GM12878 (cell line): ENCODE data around the gene PRR35. TPM values are rescaled to one million over a fixed set of nuclear protein-coding genes. Genes with fewer than 3 reads are reported as not detected.

Source experiments
- ATAC-seq: fragments of 200-7000 bp; cut with Tn5 transposase; 3 replicates; pipeline ENCODE4 v1.9.1; 2020; ENCODE audit warnings: mild to moderate bottlenecking, moderate library complexity
- BruUV-seq: library from RNA; stranded (reverse); fragments of 400-500 nt; replicated peaks from 2 replicates; lab custom pipeline; 2021; lab: Mats Ljungman, UMichigan
- CTCF ChIA-PET: fragments of 300-600 bp; sonication (Branson Sonifier 250); formaldehyde crosslinking; extraction: SDS; loops from one replicate; lab custom pipeline; 2021; ENCODE audit warnings: inconsistent platforms; lab: Yijun Ruan, JAX
- POLR2A ChIA-PET: fragments of 350-600 bp; formaldehyde crosslinking; extraction: SDS; loops from one replicate; lab custom pipeline; 2021; ENCODE audit warnings: inconsistent platforms; lab: Charles Lee
- RAD21 ChIA-PET: fragments of 300-600 bp; sonication (Branson Sonifier 250); formaldehyde crosslinking; loops from one replicate; lab custom pipeline; 2023; ENCODE audit warnings: antibody characterized with exemption; ENCODE audit not compliant: unreplicated experiment; lab: Charles Lee
- SMC1A ChIA-PET: fragments of 300-600 bp; sonication (Branson Sonifier 250); formaldehyde crosslinking; loops from one replicate; lab custom pipeline; 2023; ENCODE audit not compliant: unreplicated experiment, uncharacterized antibody; lab: Charles Lee
- DNase-seq: peaks from one replicate; pipeline ENCODE4 v3.0.0-alpha.2; 2011; ENCODE audit warnings: low read depth, low spot score
- FAIRE-seq: peaks from 3 replicates; lab custom pipeline; 2011; peaks lifted over from hg19 to GRCh38; lab: Jason Lieb, UNC
- H2AFZ ChIP-seq: 2 replicates; pipeline ENCODE4 v1.6.0; 2011; ENCODE audit warnings: low read depth, low read length, control low read depth; ENCODE audit not compliant: control insufficient read depth
- H3K27ac ChIP-seq: 2 replicates; pipeline ENCODE4 v1.5.1; 2011; ENCODE audit warnings: control low read depth; ENCODE audit not compliant: control insufficient read depth, insufficient read depth
- H3K27me3 ChIP-seq, 2 experiments: replicated peaks in 1 of 2; 2 replicates each; pipeline versions ENCODE4 v1.6.0 to v1.6.1; 2011; ENCODE audit warnings: low read length in 1 of 2; ENCODE audit not compliant: control insufficient read depth in 2 of 2, insufficient read depth in 2 of 2
- H3K36me3 ChIP-seq, 2 experiments: 2 replicates each; pipeline ENCODE4 v1.5.1; 2011; ENCODE audit warnings: low read length in 1 of 2; ENCODE audit not compliant: control insufficient read depth in 2 of 2, insufficient read depth in 2 of 2
- H3K4me1 ChIP-seq: 2 replicates; pipeline ENCODE4 v1.6.1; 2011; ENCODE audit warnings: mild to moderate bottlenecking, low read length, moderate library complexity, mixed read lengths; ENCODE audit not compliant: control insufficient read depth, insufficient read depth
- H3K4me2 ChIP-seq: 2 replicates; pipeline ENCODE4 v1.6.0; 2011; ENCODE audit warnings: control low read depth; ENCODE audit not compliant: control insufficient read depth, insufficient read depth
- H3K4me3 ChIP-seq: fragments of 200-600 bp; sonication (generic); 2 replicates; pipeline ENCODE4 v1.5.1; 2016
- H3K79me2 ChIP-seq: 2 replicates; pipeline ENCODE4 v1.6.0; 2011; ENCODE audit warnings: low read length; ENCODE audit not compliant: control insufficient read depth, insufficient read depth
- H3K9ac ChIP-seq: 2 replicates; pipeline ENCODE4 v1.8.0; 2011; ENCODE audit warnings: low read length, control low read depth, mixed read lengths; ENCODE audit not compliant: control insufficient read depth, insufficient read depth
- H3K9me3 ChIP-seq: replicated peaks from 3 replicates; pipeline ENCODE4 v1.5.1; 2011; ENCODE audit warnings: mild to moderate bottlenecking, low read length; ENCODE audit not compliant: control insufficient read depth, insufficient read depth
- H4K20me1 ChIP-seq: 2 replicates; pipeline ENCODE4 v1.6.0; 2011; ENCODE audit not compliant: control insufficient read depth, insufficient read depth
- BACH1 ChIP-seq: fragments of 450-650 bp; IDR thresholded peaks from 2 replicates; pipeline ENCODE4 v1.6.1; 2017; ENCODE audit warnings: mild to moderate bottlenecking, borderline replicate concordance
- CBX3 ChIP-seq: fragments of 200-600 bp; sonication (generic); IDR thresholded peaks from 2 replicates; pipeline ENCODE4 v1.6.1; 2016; ENCODE audit warnings: low read depth, borderline replicate concordance
- MYC ChIP-seq: IDR thresholded peaks from 2 replicates; pipeline ENCODE4 v1.6.1; 2011; ENCODE audit warnings: mild to moderate bottlenecking, low read length, moderate library complexity, inconsistent platforms; ENCODE audit not compliant: insufficient read depth, insufficient replicate concordance, insufficient read length, severe bottlenecking
- PAX5 ChIP-seq: IDR thresholded peaks from 2 replicates; pipeline ENCODE4 v1.6.1; 2011; ENCODE audit warnings: low read depth, low read length, borderline replicate concordance
- ZNF217 ChIP-seq: fragments of 450-650 bp; IDR thresholded peaks from 2 replicates; pipeline ENCODE4 v1.6.1; 2017; ENCODE audit warnings: antibody characterized with exemption, mild to moderate bottlenecking
- WGBS: methylation state at CpG from one replicate; pipeline ENCODE4 v1.1.6; 2016; ENCODE audit warnings: low lambda C conversion rate; ENCODE audit not compliant: insufficient replicate concordance, insufficient coverage; ENCODE audit errors: missing lambda C conversion rate; 5-methylcytosine and 5-hydroxymethylcytosine counted together
- in situ Hi-C: fragments of 300-500 bp; cut with MboI; formaldehyde crosslinking; loops from 9 replicates; pipeline ENCODE4 v1.14.3; 2018; ENCODE audit warnings: mixed read lengths
- intact Hi-C: fragments of 100-400 bp; cut with micrococcal nuclease; formaldehyde crosslinking; loops from one replicate; pipeline ENCODE4 v1.14.2; 2022; ENCODE audit not compliant: unreplicated experiment
- polyA plus RNA-seq, 11 experiments: library from polyadenylated mRNA; depleted of rRNA in 4 of 11; unstranded in 6 of 11; stranded (reverse) in 5 of 11; fragments of >200 nt; fragmentation: Nextera tagmentation in 4 of 11; fragmentation: Illumina TruSeq in 1 of 11; extraction: Ambion mirVana in 4 of 11; extraction: Trizol in 1 of 11; gene quantifications; 1 replicate in 1 of 11; 2 replicates in 10 of 11; pipeline versions ENCODE4 v1.2.1 to v1.2.3, GENCODE V29; 2011 to 2016; ENCODE audit warnings: inconsistent platforms in 2 of 11, missing spikeins in 2 of 11, low read depth in 1 of 11
- total RNA-seq, 4 experiments: library from RNA; depleted of rRNA in 3 of 4; stranded (reverse); fragments of >200 nt in 3 of 4; fragmentation: Illumina TruSeq in 1 of 4; extraction: Trizol in 1 of 4; gene quantifications; 2 replicates each; pipeline versions ENCODE4 v1.2.1 to v1.2.3, GENCODE V29; 2013 to 2021
- TF ChIP-seq, protein P1 (sequence below): fragments of 450-650 bp; IDR thresholded peaks from 2 replicates; pipeline ENCODE4 v1.6.1; 2017; ENCODE audit warnings: mild to moderate bottlenecking, moderate library complexity
- TF ChIP-seq, protein P2 (sequence below), 3 experiments: IDR thresholded peaks in 2 of 3; conservative IDR thresholded peaks in 1 of 3; 2 replicates each; pipeline ENCODE4 v1.5.1; 2011; ENCODE audit warnings: low read depth in 3 of 3, low read length in 3 of 3, mild to moderate bottlenecking in 3 of 3, control low read depth in 2 of 3, moderate library complexity in 2 of 3, inconsistent platforms in 1 of 3, mixed read lengths in 1 of 3; ENCODE audit not compliant: control insufficient read depth in 2 of 3, insufficient read depth in 1 of 3; ENCODE audit errors: extremely low read depth in 1 of 3

Gene PRR35
- total and polyA plus RNA-seq, 10 of the 15 experiments (the other 5 are each of a cell fraction or from before 2014, with no cell fraction given): not detected

DNA sequence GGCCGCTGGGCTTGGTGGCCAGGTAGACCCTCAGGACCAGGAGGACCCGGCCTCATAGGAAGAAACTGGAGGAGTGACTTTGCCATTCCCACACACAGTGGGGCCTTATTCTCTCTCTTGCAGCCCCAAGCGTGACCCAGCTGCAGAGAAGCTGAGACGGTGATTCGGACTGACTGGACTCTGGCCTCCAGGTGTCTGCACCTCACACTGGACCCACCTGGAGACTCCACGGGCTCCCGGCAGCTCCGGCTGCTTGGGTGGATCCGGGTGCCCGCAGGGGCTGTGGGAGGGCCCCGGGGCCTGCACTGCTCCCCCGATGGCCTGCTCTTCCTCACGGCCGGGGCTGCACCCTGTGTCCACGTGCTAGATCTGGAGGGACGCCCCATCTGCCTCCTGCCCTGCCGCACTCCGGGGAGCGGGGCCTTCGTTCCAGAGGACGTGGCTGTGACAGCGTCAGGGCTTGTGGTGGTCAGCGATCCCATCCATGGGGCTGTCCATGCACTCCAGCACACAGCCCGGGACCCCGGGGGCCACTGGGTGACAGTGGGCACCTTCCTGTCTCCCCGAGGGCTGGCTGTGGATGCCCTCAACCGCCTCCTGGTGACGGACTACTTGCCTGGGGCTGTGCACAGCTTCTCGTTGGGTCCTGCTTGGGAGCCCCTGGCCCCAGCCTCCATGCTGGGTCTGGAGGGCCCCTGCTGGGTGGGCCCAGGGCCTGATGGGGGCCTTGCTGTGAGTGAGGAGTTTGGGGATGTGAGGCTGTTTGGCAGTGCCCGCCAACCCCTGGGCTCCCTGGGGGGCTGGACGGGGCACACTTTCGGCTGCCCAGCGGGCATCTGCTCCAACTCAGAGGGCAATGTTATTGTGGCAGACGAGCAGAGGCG lies 7.4 kb downstream of the PRR35 start:
- Histone ChIP-seq H3K4me3 (peak overlapping the region; percentile 13; the same call in 1 of the 2 replicates), H3K4me1 (peaks cover 19% of the 10 kb centered on the region), H3K36me3 (no peaks in the 10 kb centered on the region), H3K79me2 (peaks cover 6% of the 10 kb centered on the region), H3K4me2 (peak overlapping the region; percentile 76), H4K20me1 (no peaks in the 10 kb centered on the region), H3K9me3 (no peaks in the 10 kb centered on the region), H3K9ac (peak overlapping the region; percentile 65), H3K27me3 (no peaks in the 10 kb centered on the region), H2AFZ (peak overlapping the region; percentile 40; the same call in 1 of the 2 replicates), H3K27ac (peak overlapping the region; percentile 79)
- DNase-seq: no peak
- POLR2A ChIA-PET: interaction anchor here (0.5 to 1.3 kb wide), 7 partner anchors 21 to 187 kb away, joined by 3 to 7 read pairs (median 4); partner anchors contain the start of gene CAPN15
- SMC1A ChIA-PET: interaction anchor here (0.7 kb wide), 1 partner anchor 42 kb away, joined by 3 read pairs; no protein-coding TSS in a partner anchor
- no peak for FAIRE-seq
- WGBS: 84% methylated on average over 35 of the region's 35 CpGs
- TF ChIP-seq CBX3 (no peak), PAX5 (no peak), BACH1 (no peak), MYC (no peak), ZNF217 (no peak)
- TF ChIP-seq, protein P1, sequence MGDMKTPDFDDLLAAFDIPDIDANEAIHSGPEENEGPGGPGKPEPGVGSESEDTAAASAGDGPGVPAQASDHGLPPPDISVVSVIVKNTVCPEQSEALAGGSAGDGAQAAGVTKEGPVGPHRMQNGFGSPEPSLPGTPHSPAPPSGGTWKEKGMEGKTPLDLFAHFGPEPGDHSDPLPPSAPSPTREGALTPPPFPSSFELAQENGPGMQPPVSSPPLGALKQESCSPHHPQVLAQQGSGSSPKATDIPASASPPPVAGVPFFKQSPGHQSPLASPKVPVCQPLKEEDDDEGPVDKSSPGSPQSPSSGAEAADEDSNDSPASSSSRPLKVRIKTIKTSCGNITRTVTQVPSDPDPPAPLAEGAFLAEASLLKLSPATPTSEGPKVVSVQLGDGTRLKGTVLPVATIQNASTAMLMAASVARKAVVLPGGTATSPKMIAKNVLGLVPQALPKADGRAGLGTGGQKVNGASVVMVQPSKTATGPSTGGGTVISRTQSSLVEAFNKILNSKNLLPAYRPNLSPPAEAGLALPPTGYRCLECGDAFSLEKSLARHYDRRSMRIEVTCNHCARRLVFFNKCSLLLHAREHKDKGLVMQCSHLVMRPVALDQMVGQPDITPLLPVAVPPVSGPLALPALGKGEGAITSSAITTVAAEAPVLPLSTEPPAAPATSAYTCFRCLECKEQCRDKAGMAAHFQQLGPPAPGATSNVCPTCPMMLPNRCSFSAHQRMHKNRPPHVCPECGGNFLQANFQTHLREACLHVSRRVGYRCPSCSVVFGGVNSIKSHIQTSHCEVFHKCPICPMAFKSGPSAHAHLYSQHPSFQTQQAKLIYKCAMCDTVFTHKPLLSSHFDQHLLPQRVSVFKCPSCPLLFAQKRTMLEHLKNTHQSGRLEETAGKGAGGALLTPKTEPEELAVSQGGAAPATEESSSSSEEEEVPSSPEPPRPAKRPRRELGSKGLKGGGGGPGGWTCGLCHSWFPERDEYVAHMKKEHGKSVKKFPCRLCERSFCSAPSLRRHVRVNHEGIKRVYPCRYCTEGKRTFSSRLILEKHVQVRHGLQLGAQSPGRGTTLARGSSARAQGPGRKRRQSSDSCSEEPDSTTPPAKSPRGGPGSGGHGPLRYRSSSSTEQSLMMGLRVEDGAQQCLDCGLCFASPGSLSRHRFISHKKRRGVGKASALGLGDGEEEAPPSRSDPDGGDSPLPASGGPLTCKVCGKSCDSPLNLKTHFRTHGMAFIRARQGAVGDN: no peak
- TF ChIP-seq, protein P2, sequence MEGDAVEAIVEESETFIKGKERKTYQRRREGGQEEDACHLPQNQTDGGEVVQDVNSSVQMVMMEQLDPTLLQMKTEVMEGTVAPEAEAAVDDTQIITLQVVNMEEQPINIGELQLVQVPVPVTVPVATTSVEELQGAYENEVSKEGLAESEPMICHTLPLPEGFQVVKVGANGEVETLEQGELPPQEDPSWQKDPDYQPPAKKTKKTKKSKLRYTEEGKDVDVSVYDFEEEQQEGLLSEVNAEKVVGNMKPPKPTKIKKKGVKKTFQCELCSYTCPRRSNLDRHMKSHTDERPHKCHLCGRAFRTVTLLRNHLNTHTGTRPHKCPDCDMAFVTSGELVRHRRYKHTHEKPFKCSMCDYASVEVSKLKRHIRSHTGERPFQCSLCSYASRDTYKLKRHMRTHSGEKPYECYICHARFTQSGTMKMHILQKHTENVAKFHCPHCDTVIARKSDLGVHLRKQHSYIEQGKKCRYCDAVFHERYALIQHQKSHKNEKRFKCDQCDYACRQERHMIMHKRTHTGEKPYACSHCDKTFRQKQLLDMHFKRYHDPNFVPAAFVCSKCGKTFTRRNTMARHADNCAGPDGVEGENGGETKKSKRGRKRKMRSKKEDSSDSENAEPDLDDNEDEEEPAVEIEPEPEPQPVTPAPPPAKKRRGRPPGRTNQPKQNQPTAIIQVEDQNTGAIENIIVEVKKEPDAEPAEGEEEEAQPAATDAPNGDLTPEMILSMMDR (IDR thresholded peaks at IDR 0.05 in 2 of 3, conservative IDR thresholded peaks at IDR 0.05 in 1 of 3; ENCODE audit: control insufficient read depth in 2 of 3, extremely low read depth in 1 of 3, insufficient read depth in 1 of 3, low read depth in 3 of 3, low read length in 3 of 3): no peak
- intact Hi-C loops: loop anchor here (5.0 kb wide), 1 partner anchor 40 kb away; the partner anchor contains the start of gene CAPN15
- in situ Hi-C loops: loop anchor here (5.0 kb wide), 1 partner anchor 35 kb away; no protein-coding TSS in a partner anchor
- CTCF ChIA-PET: interaction anchor here (1.1 to 1.2 kb wide), 2 partner anchors 34 to 42 kb away, joined by 3 read pairs; no protein-coding TSS in a partner anchor
- BruUV-seq: no TSS peak
- ATAC-seq: no peak
- RAD21 ChIA-PET: interaction anchor here (1.4 kb wide), 1 partner anchor 42 kb away, joined by 4 read pairs; no protein-coding TSS in a partner anchor
